Activated CD8-positive, alpha-beta memory T cell treated with anti-CD3 and anti-CD28 coated beads, Interleukin-2, amount 50 U/mL, for 48 hours (primary cell): ENCODE results near the gene GDPD5.

Experiments used
- DNase-seq: peaks from one replicate; pipeline ENCODE4 v3.0.0-alpha.2; 2020

Gene GDPD5

DNA sequence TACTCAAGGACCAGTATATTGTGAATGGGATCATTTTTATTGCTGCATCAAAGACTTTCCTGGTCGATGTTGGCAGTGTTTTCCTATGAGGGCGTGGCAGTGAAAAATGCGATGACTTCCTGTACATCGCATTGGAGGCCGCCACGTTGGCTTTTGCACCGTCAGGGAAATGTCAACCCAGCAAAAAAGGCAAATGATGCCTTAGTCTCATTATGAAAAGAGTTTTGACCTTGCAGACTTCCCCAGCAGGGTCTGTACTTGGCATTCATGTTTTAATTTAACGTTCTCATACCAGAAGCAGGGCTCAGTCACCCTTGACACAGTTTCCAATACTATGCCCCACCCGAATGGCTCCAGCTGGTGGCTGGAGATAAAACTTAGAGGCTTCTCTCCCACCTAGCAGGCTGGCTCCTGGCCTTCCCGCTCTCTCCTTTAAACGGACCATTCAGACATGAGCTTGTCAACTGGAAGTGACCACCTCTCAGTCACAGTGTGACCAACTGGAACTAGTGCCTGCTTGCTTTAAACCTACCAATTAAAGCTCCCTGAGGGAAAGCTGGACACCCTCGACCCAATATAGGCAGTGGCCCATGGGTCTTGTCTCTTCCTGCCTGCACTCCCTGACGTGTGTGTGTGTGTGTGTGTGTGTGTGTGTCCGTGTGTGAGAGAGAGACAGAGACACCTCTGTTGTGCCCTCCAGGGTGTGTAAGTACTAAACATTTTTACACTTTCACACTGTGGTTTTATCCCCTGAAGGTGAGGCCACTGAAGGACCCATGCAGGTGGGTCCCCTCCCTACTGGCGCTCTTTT is 8.7 kb upstream of the GDPD5 start:
- no peak for DNase-seq

GRCh38 chr11:75533896-75534258 is 8.1 kb upstream of the GDPD5 start:
- no peak for DNase-seq

DNA sequence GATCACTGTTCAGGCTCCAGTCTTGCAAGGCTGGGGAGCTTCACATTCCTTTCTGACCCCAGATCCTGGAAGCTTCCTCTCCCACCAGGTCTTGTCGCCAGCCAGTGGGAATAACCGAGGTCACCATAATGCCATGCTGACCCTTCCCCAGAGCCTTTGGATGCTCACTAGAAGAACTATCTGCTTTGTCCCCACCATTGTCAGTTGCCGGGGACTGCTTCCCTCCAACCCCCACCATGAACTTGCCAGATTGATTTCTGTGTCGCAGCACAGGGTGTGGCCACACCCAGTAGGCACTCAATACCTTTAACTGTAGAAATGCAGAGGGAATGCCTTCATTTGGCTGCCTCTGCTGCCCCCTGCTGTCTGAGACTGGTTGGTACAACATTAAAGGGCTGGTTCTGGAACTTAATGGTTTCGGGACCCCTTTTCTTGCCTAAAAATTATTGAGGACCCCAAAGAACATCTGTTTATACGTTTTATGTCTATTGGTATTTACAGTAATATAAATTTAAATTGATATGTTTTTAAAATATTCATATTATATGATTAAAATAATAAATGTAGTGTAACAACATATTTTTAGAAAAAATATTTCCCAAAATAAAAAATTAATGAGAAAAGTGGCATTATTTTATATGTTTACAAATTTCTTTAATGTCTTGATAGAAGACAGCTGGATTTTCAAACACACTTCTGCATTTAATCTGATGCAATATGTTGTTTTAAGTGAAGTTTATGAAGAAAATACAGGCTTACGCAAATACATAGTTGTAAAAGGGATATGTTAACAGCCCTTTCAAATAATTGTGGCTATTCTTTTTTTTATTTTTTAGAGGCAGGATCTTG is 6.7 kb upstream of the GDPD5 start:
- DNase-seq, result peak; percentile 92

DNA sequence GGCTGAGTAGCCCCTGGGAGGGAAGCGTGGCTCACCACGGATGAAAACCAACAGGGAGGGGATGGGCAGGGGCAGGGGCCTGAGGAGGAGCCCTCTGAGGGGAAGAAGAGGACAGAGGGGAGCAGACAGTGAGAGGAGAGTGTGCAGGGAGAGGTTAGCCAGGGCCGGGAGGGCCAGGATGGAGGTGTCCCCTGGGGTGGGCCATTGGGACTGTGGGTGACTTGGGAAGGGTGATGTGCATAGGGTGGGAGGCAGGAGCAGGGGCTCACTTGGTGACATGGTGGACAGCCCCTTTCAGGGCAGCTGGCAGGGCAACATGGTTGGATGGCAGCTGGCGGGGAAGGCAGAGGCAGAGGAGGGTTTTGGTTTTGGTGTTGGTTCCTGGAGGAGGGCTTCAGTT is 5.6 kb upstream of the GDPD5 start:
- no peak for DNase-seq

DNA sequence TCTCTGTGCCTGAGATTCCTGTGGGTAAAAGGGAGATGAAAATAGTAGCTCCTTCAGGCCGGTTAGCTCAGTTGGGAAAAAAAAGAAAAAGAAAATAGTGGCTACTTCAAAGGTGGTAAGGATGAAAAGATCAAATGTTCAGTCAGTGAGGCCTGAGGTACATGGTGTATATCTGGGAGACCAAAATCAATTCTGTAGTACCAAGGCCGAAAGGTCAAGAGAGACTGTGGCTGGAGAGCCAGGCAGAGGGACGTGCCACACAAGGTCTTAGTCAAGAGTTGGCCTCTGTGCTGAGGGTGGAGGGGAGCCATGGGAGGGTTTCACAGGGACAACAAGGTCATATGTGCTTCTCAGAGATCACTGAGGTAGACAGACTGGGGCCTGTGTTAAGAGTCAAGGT is 4.8 kb upstream of the GDPD5 start:
- DNase-seq, result no peak

GRCh38 chr11:75527938-75528735 is 2.4 kb upstream of the GDPD5 start:
- no peak for DNase-seq

DNA sequence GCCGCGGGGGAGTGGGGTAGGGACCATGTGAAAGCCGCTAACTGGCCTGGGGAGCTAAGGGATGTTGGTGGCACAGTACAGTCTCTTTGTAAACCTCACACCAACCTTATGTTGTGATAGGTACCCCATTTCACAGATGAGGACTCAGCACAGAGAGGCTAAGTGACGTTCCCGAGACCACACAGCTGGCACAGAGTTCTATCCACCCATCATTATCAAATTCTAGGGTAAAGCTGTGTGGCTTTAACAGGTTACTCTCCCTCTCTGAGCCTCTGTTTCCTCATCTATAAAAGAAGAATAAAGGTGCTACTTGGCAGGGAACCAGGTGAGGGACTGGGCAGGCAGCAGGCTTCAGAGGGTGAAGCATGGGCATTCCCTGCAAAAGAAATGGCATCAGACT is 1.4 kb upstream of the GDPD5 start:
- no peak for DNase-seq

DNA sequence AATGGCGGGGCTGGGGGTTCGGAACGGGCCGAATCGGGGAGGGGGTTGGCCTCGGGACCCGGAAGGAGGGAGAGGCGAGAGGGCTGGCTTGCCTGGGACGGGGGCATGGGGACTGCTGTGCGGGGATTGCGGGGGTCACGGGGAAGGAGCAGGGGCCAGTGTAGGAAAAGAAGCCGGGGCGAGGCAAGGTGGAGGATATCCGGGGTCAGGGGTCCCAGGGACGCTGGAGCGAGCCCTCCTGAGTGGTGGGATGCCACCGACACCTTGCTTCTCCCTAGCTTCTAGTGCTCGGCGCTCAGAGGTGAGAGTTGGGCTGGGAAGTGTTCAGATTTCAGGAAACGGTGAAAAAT is 426 bp upstream of the GDPD5 start:
- DNase-seq, result no peak

DNA sequence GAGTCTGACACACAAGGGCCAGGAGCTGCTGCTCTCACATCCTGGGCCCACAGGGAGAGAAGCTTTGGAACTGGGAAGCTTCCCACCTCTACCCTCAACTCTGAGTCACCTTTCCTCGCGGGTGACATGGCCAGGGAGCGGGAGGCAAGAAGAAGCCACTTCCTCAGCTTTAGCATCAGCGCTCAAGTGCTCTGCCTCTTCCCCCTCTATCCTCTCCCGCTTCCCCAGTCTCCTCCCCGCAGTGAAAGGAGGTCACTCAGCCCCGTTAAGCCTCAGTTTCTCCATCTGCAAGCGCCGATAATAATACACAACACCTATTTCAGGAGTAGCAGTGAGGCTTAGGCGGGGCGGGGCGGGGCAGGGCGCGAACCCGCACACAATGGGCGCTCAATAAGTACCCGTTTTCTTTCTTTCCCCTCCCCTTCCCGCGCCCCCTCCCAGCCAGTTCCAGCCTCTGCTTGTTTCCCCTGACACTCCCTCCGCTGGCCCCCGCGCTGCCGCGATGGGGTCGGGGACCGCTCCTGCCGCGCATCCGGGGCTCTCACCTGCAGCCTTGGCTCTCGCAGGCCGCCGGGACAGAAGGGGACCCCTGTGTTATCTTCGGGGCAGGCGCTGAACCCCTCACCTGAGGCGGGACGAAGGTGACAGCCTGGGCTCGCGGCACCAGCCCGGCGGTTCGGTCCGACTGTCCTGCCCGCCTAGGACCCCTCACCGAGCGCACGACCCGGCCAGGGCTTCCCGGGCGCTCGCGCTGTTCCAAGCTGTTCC is 892 bp downstream of the GDPD5 start:
- peak; percentile 69 for DNase-seq

GRCh38 chr11:75523811-75524664 is 1.7 kb downstream of the GDPD5 start:
- DNase-seq, result no peak

- DNase-seq, result no peak
These were observed 2.6 kb downstream of the GDPD5 start for GRCh38 chr11:75523189-75523588.

DNA sequence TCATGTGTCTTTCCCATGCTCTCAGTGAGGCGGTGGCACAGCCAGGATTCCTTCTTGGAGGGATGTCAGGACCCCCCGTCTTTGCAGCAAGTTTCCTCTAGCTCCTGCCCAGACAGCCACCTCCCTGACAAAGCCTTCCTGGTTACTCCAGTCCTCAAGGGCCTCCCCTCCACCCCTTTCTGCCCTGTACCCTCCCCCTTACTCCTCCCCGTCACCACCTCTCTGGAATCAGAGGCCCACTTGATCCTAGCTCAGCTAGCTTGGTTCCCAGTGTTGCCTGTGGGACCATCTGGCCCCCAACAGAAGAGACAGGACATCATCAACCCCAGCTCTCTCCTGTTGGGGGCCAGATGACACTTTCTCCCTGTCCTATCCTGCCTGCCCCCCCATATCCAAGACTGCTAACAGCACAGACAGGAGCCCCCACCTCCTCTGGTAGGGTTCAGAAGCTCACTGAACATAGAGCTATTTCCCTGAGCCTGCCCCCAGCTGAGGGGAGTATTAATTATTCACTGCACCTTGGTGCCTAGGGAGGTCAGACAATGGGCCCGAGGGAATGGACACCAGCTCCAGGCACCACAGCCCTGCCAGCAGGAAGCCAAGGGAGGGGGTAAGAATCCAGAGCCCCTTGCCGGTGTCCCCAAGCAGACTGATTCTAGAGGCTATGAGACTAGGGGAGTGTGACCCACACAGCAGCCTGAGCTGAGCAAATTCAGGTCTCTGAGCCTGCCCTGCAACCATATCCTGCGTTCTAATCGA is 3.3 kb downstream of the GDPD5 start:
- DNase-seq, result no peak

DNA sequence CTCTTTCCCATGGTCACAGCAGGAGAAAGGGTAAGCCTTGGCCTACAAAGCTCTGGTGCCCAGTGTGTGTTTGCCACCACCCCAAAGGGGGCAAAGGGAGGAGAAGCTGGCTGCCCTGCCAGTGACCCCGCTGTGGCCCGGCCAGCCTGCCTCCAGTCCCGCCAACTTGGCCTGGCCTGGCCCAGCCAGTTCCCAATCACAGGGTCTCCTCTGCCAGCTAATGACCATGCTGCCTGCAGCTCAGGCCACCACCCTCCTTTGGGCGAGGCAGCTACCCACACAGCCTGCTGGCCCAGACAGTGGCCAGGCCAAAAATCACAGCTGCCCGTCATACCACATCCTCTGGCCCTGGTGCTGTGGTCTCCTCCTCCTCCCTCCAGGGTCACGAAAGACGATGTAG is 5.1 kb downstream of the GDPD5 start:
- DNase-seq, result no peak

DNA sequence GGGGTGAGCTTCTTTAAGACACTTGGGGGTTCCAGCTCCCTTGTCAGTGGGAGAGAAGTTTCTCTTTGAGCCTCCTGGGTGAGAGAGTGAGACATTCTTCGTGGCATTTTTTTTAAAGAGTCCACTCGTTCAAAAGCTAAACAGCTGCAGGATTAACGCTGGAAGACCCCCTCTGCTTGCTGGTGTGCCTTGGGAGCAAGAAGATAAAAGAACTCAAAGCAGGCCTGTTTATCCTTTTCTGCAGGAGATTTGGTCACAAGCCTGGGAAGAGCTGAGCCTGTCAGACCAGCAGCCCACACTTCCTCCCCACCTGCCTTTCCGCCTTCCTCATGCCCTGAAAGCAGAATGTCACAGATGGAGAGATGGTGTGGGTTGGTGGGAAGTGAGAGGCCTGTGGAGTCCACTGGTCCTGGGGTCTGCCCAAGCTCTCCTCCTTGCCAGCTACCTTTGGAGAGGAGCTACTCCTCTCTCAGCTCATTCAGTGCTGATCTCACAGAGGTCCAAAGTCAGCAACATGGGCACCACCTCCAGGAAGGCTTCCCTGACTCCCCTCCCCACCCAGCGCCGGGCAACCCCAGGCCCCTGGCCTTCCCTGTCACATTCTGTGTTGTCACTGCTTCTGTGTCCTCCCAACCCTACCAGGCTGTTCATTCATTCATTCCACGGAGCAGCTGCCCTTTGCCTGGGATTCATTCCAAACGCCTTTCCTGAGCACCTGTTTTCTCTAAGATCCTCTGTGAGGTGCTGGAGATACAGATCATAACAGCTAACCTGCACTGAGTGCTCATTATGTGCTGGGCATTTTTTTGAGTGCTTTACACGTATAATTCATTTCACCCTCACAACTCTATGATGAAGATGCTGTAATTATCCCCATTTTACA is 6.7 kb downstream of the GDPD5 start:
- no peak for DNase-seq

DNA sequence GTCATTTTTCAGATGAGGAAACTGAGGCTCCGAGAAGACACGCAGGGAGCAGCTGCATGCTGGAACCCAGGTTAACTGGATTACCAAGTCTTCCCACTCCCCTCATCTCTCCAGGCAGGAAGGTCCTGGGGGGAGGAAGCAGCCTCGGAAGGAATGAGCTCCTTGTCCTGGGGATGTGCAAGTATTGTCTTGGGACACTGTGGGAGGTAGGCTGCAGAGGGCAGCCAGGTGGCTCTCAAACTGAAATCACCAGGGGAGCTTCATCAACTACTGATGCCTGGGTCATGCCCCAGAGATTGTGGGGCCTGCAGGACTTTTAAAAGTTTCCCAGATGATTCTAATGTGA is 7.6 kb downstream of the GDPD5 start:
- DNase-seq, result no peak

GRCh38 chr11:75516886-75517285 is 8.9 kb downstream of the GDPD5 start:
- DNase-seq, result no peak

GRCh38 chr11:75516140-75516539 is 9.6 kb downstream of the GDPD5 start:
- DNase-seq, result no peak

DNA sequence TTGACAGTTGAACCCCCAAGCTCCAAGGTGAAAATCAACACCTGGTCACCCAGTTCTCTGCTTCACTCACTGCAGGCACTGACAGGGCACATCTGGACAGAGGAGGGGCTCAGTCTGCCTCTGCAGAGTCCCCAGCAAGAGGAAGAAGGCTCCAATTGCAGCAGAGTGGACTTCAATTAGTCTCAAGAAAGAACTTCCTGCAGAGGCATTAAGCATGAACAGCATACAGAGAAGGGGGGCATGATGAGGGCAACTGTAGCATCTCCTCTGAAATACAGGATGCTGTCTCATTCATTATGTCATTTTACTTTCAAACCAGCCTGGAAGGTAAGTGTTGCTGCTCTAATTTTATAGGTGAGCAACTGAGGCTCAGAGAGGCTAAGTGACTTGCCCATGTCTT is 11.1 kb downstream of the GDPD5 start:
- DNase-seq, result no peak

GRCh38 chr11:75513250-75513649 is 12.5 kb downstream of the GDPD5 start:
- no peak for DNase-seq

GRCh38 chr11:75510723-75511019 is 15.1 kb downstream of the GDPD5 start:
- DNase-seq, result no peak
